H9 (cell line): ENCODE measurements around the gene MYCBPAP. TPM values are rescaled to one million over a fixed set of nuclear protein-coding genes. Genes with fewer than 3 reads are reported as not detected.

Experiments used
- DNase-seq: peaks from one replicate; pipeline ENCODE4 v3.0.0-alpha.2; 2017
- H2AFZ ChIP-seq: one replicate; pipeline ENCODE4 v1.6.1; 2013; ENCODE audit warnings: mild to moderate bottlenecking, low read length, control low read depth, moderate library complexity
- H2AK5ac ChIP-seq: 2 replicates; pipeline ENCODE4 v1.6.1; 2013; ENCODE audit warnings: low read length, control low read depth, mixed read lengths; ENCODE audit not compliant: insufficient read length
- H2BK120ac ChIP-seq: one replicate; pipeline ENCODE4 v1.6.1; 2013; ENCODE audit warnings: low read depth, mild to moderate bottlenecking, low read length, control low read depth, inconsistent platforms; ENCODE audit not compliant: poor library complexity, severe bottlenecking
- H2BK12ac ChIP-seq: 2 replicates; pipeline ENCODE4 v1.6.1; 2013; ENCODE audit warnings: low read length, control low read depth, mixed read lengths, low read depth; ENCODE audit not compliant: insufficient read length
- H2BK15ac ChIP-seq: 2 replicates; pipeline ENCODE4 v1.6.1; 2013; ENCODE audit warnings: low read depth, low read length, control low read depth
- H2BK20ac ChIP-seq: one replicate; pipeline ENCODE4 v1.6.1; 2013; ENCODE audit warnings: low read depth, mild to moderate bottlenecking, low read length, control low read depth, inconsistent platforms; ENCODE audit not compliant: poor library complexity, severe bottlenecking
- H2BK5ac ChIP-seq: 2 replicates; pipeline ENCODE4 v1.6.1; 2013; ENCODE audit warnings: low read length, control low read depth, mixed read lengths; ENCODE audit not compliant: insufficient read length
- H3K14ac ChIP-seq: 2 replicates; pipeline ENCODE4 v1.6.1; 2013; ENCODE audit warnings: low read length, control low read depth; ENCODE audit not compliant: insufficient read depth
- H3K18ac ChIP-seq: 2 replicates; pipeline ENCODE4 v1.6.1; 2013; ENCODE audit warnings: low read depth, mild to moderate bottlenecking, mixed read lengths, low read length, control low read depth; ENCODE audit not compliant: insufficient read length
- H3K23ac ChIP-seq: 2 replicates; pipeline ENCODE4 v1.6.1; 2013; ENCODE audit warnings: low read length, control low read depth, mixed read lengths, low read depth; ENCODE audit not compliant: insufficient read length
- H3K23me2 ChIP-seq: 2 replicates; pipeline ENCODE4 v1.6.1; 2013; ENCODE audit warnings: low read depth, mild to moderate bottlenecking, mixed read lengths, low read length, control low read depth; ENCODE audit not compliant: insufficient read length, poor library complexity, severe bottlenecking
- H3K27ac ChIP-seq: 2 replicates; pipeline ENCODE4 v1.5.1; 2013; ENCODE audit warnings: low read length, control low read depth, mixed read lengths, low read depth; ENCODE audit not compliant: insufficient read length
- H3K27me3 ChIP-seq: 2 replicates; pipeline ENCODE4 v1.6.1; 2013; ENCODE audit warnings: low read length, control low read depth, inconsistent platforms; ENCODE audit not compliant: insufficient read depth
- H3K4ac ChIP-seq: 2 replicates; pipeline ENCODE4 v1.6.1; 2013; ENCODE audit warnings: low read depth, mild to moderate bottlenecking, control low read depth, inconsistent platforms, low read length, moderate library complexity
- H3K4me1 ChIP-seq: 2 replicates; pipeline ENCODE4 v1.6.1; 2013; ENCODE audit warnings: low read length, control low read depth, inconsistent platforms; ENCODE audit not compliant: insufficient read depth
- H3K4me2 ChIP-seq: 2 replicates; pipeline ENCODE4 v1.6.1; 2013; ENCODE audit warnings: low read length, control low read depth, mixed read lengths; ENCODE audit not compliant: insufficient read length, insufficient read depth
- H3K56ac ChIP-seq: 2 replicates; pipeline ENCODE4 v1.6.1; 2013; ENCODE audit warnings: low read depth, mild to moderate bottlenecking, mixed read lengths, low read length, control low read depth; ENCODE audit not compliant: insufficient read length
- H3K79me1 ChIP-seq: 2 replicates; pipeline ENCODE4 v1.6.1; 2013; ENCODE audit warnings: low read depth, mild to moderate bottlenecking, moderate library complexity, low read length, control low read depth, inconsistent platforms; ENCODE audit not compliant: insufficient read depth, poor library complexity, severe bottlenecking
- H3K79me2 ChIP-seq: 2 replicates; pipeline ENCODE4 v1.6.1; 2013; ENCODE audit warnings: low read length, control low read depth, inconsistent platforms; ENCODE audit not compliant: insufficient read depth
- H3K9ac ChIP-seq: 2 replicates; pipeline ENCODE4 v1.6.1; 2013; ENCODE audit warnings: low read length, control low read depth, mixed read lengths; ENCODE audit not compliant: insufficient read length; ENCODE audit errors: extremely low read depth
- H3K9me3 ChIP-seq: one replicate; pipeline ENCODE4 v1.6.1; 2013; ENCODE audit warnings: low read depth, low read length, inconsistent platforms; ENCODE audit not compliant: control insufficient read depth
- H3T11ph ChIP-seq: one replicate; pipeline ENCODE4 v1.6.1; 2013; ENCODE audit warnings: mild to moderate bottlenecking, low read length, control low read depth, inconsistent platforms
- H4K20me1 ChIP-seq: one replicate; pipeline ENCODE4 v1.6.1; 2013; ENCODE audit not compliant: control insufficient read depth, insufficient read length, insufficient read depth
- H4K5ac ChIP-seq: 2 replicates; pipeline ENCODE4 v1.6.1; 2013; ENCODE audit warnings: low read depth, mild to moderate bottlenecking, mixed read lengths, low read length, control low read depth; ENCODE audit not compliant: insufficient read length
- H4K8ac ChIP-seq: replicated peaks from 2 replicates; pipeline ENCODE4 v1.6.1; 2013; ENCODE audit warnings: low read length, control low read depth, mixed read lengths, low read depth; ENCODE audit not compliant: insufficient read length
- H4K91ac ChIP-seq: 2 replicates; pipeline ENCODE4 v1.6.1; 2013; ENCODE audit warnings: low read depth, mild to moderate bottlenecking, moderate library complexity, mixed read lengths, low read length, control low read depth; ENCODE audit not compliant: insufficient read length
- H3K27ac Mint-ChIP-seq, 3 experiments: 2 replicates in 2 of 3; 3 replicates in 1 of 3; pipeline ENCODE4 v1.8.0; 2020 to 2021; ENCODE audit warnings: mixed read lengths in 3 of 3, mild to moderate bottlenecking in 1 of 3, moderate library complexity in 1 of 3
- H3K27me3 Mint-ChIP-seq: 2 replicates; pipeline ENCODE4 v1.8.0; 2021; ENCODE audit warnings: low read depth, mild to moderate bottlenecking, moderate library complexity, mixed read lengths
- H3K36me3 Mint-ChIP-seq, 3 experiments: 2 replicates in 2 of 3; 3 replicates in 1 of 3; pipeline ENCODE4 v1.8.0; 2020 to 2021; ENCODE audit warnings: low read depth in 3 of 3, mixed read lengths in 3 of 3; ENCODE audit not compliant: insufficient read depth in 1 of 3
- H3K4me1 Mint-ChIP-seq, 2 experiments: 2 replicates each; pipeline ENCODE4 v1.8.0; 2020; ENCODE audit warnings: mixed read lengths in 2 of 2
- H3K4me3 Mint-ChIP-seq, 2 experiments: 2 replicates in 1 of 2; 3 replicates in 1 of 2; pipeline ENCODE4 v1.8.0; 2020 to 2021; ENCODE audit warnings: mild to moderate bottlenecking in 2 of 2, mixed read lengths in 2 of 2, moderate library complexity in 1 of 2
- H3K9me3 Mint-ChIP-seq, 2 experiments: 2 replicates in 1 of 2; 3 replicates in 1 of 2; pipeline ENCODE4 v1.8.0; 2020; ENCODE audit warnings: mild to moderate bottlenecking in 2 of 2, mixed read lengths in 2 of 2, moderate library complexity in 1 of 2
- CTCF ChIP-seq: fragments of 200-600 bp; sonication (generic); conservative IDR thresholded peaks from 3 replicates; pipeline ENCODE4 v1.8.0; 2021; ENCODE audit warnings: antibody characterized with exemption, mild to moderate bottlenecking
- WGBS: extraction: QIAGEN DNeasy Blood & Tissue Kit; methylation state at CpG from one replicate; pipeline ENCODE4 v1.1.7; 2013; ENCODE audit warnings: missing lambda C conversion rate, low lambda C conversion rate, mixed read lengths; ENCODE audit not compliant: insufficient read length; ENCODE audit errors: extremely low coverage; 5-methylcytosine and 5-hydroxymethylcytosine counted together
- total RNA-seq: library from RNA; stranded (reverse); gene quantifications from 2 replicates; pipeline ENCODE4 v1.2.1, GENCODE V29; 2021

The MYCBPAP gene
- total RNA-seq, 1 experiment from 2014 or later, result 1.7 TPM

GRCh38 chr17:50532452-50533024 lies 24.3 kb downstream of the MYCBPAP start, which contains the start of gene EPN3:
Gene EPN3 (plus strand): TSS chr17:50532735. CDS start chr17:50536557, 3,822 bp downstream.
- Histone ChIP-seq H3K4me1 (peaks cover 3% of the 10 kb centered on the region; the same call in 1 of the 2 replicates), H2AK5ac (no peak within 1 kb of the TSS), H4K91ac (no peak within 1 kb of the TSS), H4K20me1 (no peaks in the 10 kb centered on the region), H2AFZ (no peak within 1 kb of the TSS), H3K14ac (no peak within 1 kb of the TSS), H3K4me2 (peak within 1 kb of the TSS; percentile 70), H3K56ac (no peak within 1 kb of the TSS), H4K5ac (no peak within 1 kb of the TSS), H2BK15ac (no peak within 1 kb of the TSS), H2BK120ac (no peak within 1 kb of the TSS), H3K23ac (no peak within 1 kb of the TSS), H3K18ac (no peak within 1 kb of the TSS), H4K8ac (no peak within 1 kb of the TSS), H3K9ac (no peak within 1 kb of the TSS), H3K9me3 (no peaks in the 10 kb centered on the region), H2BK20ac (no peak within 1 kb of the TSS), H3K27ac (no peak within 1 kb of the TSS), H2BK5ac (no peak within 1 kb of the TSS), H3K4ac (no peak within 1 kb of the TSS), H3K27me3 (no peaks in the 10 kb centered on the region; the same call in 1 of the 2 replicates), H3K23me2 (peaks cover 17% of the 10 kb centered on the region), H2BK12ac (no peak within 1 kb of the TSS), H3K79me2 (no peaks in the 10 kb centered on the region), H3K79me1 (no peaks in the 10 kb centered on the region), H3T11ph (no peak within 1 kb of the TSS)
- peak within 1 kb of the TSS in 1 of 3 experiments; percentile 28; a peak in 1 of 7 replicates for H3K27ac Mint-ChIP-seq
- no peaks in the 10 kb centered on the region; a peak in 1 of 5 replicates for H3K9me3 Mint-ChIP-seq
- peaks cover 54% of the 10 kb centered on the region for H3K27me3 Mint-ChIP-seq
- peaks cover 0 to 5% (median 0%) of the 10 kb centered on the region in 3 experiments; a peak in 3 of 7 replicates for H3K36me3 Mint-ChIP-seq
- TF ChIP-seq CTCF, result no peak
- no CpG with 5 or more reads among the region's 21 CpGs for WGBS
- H3K4me1 Mint-ChIP-seq, result peaks cover 37 to 39% of the 10 kb centered on the region in 2 experiments
- H3K4me3 Mint-ChIP-seq, result peak within 1 kb of the TSS; percentile 65 to 84
- peak; percentile 88 for DNase-seq
